ENCODE data around the gene ATXN1.

Gene ATXN1

DNA sequence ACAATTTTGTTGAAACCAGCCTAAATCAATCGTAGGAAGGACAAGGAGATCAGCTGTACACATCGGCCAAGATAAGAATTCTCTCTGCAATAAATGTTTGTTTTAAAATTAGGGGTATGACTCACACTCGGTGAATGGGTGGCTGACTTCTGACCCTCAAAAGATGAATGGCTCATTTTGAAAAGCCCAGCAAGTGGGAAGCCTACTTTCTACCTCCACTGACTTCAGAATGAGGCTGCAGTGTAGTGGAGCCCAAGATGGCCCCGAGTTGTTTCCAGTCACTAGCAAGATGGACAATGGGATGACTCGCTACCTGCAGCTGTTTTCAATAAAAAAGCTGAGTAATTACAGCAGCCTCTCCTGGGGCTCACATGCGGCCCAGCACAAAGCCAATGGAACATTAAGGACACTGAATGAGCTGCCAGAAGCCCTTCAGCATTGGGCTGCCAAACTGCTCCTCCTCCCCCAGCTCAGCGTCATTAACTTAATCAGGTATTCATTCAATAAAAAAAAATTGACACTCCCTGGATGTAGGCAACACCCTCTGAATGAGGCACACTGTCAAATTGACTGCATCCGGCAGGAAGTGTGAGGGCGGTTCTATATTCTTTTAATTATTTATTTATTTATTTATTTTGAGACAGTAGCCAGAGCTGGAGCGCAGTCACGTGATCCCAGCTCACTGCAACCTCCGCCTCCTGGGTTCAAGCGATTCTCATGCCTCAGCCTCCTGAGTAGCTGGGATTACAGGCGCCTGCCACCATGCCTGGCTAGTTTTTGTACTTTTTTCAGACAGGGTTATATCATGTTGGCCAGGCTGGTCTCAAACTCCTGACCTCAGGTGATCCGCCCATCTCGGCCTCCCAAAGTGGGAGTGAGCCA lies 415.6 kb downstream of the ATXN1 start:
- DNase-seq (ENCODE audit: low read depth) = peak; percentile 79
- no peak overlapping the region for H3K4me3 ChIP-seq (ENCODE audit: low read depth, low read length)

DNA sequence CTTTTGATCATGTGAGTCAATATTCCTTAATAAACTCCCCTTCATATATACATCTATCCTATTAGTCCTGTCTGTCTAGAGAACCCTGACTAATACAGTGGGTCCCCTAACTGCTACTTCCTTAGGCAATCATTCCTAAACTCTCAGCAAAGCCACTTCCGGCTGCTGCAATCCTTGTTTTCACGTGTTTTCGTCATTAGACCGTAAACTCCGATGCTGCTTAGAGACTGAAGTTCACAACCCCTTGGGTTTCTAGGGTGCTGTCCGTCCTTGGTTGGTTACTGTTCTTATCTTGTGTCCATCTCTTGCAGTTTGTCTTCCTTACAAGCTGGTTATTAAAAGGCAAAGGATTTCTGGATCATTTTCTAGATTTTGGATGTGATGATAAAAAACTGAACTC lies 416.5 kb downstream of the ATXN1 start:
- DNase-seq (ENCODE audit: low read depth) = no peak
- H3K4me3 ChIP-seq (ENCODE audit: low read depth, low read length) = no peak overlapping the region

DNA sequence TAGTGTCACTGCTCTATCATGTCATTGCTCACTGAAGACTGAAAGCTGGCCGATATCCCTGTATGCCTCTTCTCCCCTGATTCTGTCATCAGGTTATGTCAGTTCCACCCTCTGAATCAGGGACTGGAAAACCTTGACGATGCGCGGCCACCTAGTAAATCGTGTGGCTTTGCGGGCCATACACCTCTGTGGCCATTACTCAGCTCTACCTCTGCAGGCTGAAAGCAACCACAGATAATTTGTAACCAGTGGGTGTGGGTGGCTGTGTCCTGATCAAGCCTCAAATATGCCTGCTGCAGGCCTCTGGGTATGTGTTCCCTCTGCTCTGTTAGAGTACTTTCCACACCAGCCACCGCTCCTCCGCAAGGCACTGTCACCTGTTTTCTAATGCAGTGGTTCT lies 417.7 kb downstream of the ATXN1 start:
- H3K4me3 ChIP-seq (ENCODE audit: low read depth, low read length) = no peak overlapping the region
- no peak for DNase-seq (ENCODE audit: low read depth)

DNA sequence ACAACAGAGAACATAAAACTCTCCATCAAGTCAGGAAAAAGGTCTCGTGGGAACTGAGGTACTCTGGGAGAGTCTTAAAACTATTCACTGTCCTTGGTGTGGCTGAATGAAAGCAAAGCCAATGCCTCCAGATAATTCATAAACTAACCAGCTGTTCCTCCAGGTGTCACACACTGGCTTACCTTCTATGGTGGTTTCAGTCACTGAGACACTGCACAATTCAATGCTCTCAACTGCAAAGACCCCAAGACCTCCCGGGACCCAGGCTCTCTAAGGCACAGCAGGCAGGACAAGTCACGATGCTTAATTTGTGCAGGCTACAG lies 422.0 kb downstream of the ATXN1 start:
- no peak overlapping the region for H3K4me3 ChIP-seq (ENCODE audit: low read depth, low read length)
- DNase-seq (ENCODE audit: low read depth) = no peak

DNA sequence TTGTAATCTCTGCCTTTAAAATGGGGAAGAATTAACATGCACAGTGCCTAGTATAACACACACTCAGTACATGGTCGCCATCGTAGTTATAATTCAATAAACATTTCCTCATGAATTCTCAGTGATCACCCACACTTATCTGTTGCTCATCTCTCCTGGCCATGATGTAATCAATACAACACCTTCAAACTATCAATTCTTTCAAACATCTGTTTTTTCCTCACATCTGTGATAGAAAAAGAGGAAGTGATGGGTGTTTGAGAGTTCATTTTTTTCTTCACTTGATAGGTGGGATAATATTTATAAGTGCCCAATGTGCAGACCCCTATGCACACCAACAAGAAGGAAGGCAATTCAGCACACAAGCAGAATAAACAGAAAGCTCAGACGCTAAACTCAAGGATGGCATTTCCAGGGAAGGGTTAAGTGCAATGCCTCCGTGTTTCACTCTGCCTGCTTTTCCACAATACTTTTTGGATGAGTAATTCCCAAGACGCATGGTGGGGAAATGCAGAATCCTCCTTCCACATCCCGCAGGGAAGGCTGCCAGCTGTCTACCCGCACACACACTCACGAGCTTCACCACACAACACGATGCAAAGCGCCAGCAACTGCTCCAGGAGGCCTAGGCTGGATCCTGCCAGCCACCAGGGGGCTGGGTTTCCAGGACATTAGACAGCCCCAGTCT lies 422.5 kb downstream of the ATXN1 start:
- DNase-seq (ENCODE audit: low read depth) = peak; percentile 100
- no peak overlapping the region for H3K4me3 ChIP-seq (ENCODE audit: low read depth, low read length)

DNA sequence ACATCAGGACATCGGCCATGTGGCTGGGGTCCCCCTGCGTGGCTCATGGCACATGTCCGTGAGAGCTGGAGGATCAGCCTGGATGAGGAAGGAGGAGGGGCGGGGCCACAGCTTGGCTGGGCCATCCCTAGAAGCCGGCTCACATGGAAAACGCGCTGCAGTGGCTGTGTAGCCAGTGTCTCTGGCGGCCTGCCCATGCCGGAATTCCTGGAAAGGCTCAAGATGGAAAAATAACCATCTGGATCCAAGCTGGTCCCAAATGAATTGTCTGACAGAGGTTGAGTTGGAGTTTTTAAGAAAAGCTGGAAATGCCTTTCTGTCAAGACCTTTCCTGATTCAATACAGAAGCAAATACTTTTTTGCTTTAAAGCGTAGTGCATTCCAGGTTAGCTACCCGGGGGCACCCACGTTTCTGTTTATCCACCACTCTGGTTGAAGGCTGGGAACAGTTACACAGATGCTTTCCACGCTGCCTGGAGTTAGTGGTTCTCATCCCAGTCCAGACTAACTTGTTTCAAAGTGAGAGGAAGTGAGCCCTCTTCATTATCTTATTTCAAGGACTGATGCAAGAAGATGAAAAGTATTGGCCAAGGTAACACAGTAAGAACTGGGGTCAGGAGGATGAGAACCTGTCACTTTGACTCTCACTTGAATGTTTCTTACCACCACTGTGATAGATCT lies 423.8 kb downstream of the ATXN1 start:
- H3K4me3 ChIP-seq (ENCODE audit: low read depth, low read length) = no peak overlapping the region
- DNase-seq (ENCODE audit: low read depth) = peak; percentile 86

DNA sequence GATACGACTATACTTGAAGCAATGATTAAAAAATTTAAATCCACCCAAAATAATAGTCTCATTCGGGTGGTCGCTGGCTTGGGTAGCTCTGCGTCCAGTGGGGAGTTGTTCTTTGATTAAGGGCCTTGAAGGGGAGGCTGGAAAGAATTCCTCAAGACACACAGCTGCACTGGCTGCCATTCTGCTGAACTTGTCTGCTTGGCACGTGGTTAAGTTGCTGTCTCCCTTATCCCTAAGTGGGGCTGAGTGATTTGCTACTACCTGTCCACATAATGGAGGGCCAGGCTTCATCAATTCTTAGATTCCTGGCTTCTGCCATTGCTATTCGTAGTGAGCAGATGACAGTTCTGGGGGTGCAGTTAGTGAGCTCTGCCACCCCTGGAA lies 424.4 kb downstream of the ATXN1 start:
- no peak for DNase-seq (ENCODE audit: low read depth)
- H3K4me3 ChIP-seq (ENCODE audit: low read depth, low read length) = no peak overlapping the region

DNA sequence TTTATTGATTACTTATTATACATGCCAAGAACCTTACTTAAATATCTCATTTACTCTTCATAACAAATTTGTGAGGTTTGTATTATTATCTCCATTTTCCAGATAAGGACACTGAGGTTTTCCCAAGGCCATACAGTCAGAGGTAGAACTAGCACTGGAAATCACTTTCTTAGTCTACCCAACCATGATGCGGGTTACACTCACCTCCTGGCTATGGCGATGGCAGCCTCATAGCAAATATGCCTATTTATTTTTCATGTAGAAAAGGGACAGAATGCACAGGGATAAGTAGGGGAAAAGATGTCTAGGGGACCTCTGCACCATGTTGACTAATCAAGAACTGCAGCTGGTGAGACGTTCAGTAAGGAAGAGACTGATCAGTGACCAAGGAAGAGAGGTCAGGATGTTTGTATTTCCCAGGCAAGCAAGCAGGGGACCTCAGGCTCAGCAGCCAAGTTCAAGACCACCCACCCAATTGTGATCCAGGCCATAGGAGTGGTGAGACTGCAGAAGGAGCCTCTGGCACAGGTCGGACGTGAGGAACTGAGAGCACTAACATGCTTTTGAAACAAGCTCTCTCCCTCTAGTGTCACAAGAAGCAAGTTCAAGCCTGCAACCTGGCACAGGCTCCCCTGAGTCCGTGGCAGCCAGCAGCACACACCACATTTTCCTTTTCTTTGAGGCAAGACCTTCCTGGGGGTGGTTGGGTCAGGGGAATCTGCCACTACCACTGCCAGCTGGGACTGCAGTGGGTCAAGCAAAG lies 425.0 kb downstream of the ATXN1 start:
- no peak overlapping the region for H3K4me3 ChIP-seq (ENCODE audit: low read depth, low read length)
- no peak for DNase-seq (ENCODE audit: low read depth)

DNA sequence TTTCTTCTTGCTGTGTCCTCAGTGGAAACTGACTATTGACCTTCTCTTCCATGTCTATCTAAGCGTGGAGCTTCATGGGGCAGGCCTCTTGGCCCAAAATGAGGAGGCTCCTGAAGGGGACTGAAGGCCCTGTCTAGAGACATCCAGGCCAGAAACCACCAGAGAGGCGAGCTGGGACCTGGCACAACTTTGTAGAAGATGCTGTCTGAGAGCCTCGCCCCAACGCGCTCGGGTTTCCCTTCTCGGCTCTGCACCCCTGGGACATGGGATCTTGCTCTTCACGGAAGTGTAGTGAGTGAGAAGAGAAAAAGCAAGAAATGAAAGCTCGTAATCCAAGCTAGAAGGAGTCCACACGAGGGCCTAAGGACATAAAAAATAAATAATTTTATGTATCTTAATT lies 426.1 kb downstream of the ATXN1 start:
- H3K4me3 ChIP-seq (ENCODE audit: low read depth, low read length) = no peak overlapping the region
- no peak for DNase-seq (ENCODE audit: low read depth)

DNA sequence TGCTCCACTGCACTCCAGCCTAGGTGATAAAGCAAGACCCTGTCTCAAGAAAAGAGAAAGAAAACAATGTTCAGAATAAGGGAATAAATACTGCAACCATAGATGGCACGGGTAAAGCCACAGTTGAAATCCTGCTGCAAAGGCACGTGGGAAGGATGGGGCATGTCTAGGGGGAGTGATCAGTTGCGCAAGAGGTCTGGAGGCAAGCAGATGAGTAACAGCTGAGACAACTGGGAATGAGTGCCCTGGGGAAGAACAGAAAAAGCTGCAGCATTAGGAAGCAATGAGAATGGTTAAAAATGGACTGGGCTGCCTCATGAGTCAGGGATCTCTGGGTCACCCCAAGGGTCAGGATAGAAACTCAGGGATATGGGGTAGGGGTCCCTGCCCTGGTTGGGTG lies 426.6 kb downstream of the ATXN1 start:
- peak; percentile 91 for DNase-seq (ENCODE audit: low read depth)
- H3K4me3 ChIP-seq (ENCODE audit: low read depth, low read length) = no peak overlapping the region

DNA sequence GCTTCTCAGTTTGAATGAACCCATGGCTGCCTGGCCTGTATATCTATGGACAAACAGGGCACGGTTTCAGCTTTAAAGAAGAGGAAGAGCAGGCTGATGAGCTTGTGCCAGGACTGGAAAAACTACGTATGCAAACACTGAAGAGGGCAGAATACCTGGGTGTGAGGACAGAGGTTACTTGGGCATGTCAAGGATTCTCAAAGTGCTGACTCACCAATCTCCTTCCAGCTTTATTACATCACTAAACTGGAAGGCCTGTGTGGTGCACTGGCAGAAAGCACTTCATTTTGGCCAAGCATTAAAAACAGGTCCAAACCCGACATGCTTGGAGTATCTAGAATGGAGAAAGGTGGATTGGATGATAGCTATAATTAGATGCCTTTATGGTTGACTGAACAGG lies 427.7 kb downstream of the ATXN1 start:
- DNase-seq (ENCODE audit: low read depth) = no peak
- H3K4me3 ChIP-seq (ENCODE audit: low read depth, low read length) = no peak overlapping the region

DNA sequence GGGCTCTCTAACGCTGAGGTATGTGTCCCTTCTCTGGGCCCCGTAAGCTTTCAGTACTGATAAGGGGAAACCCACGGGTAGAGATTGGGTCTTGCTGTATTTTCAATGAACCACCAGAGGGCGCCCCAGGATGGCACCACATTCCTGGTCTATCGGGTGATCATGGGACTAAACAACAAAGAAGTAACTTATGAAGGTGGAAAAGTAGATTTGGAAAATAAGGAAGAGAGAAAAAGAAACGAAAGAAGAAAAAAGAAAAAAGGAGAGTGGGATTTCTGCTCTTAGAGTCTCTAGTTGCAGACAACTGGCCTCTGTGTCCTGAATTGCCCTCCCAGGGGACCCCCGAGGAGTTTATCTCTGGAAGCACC lies 429.1 kb downstream of the ATXN1 start:
- no peak overlapping the region for H3K4me3 ChIP-seq (ENCODE audit: low read depth, low read length)
- DNase-seq (ENCODE audit: low read depth) = no peak

DNA sequence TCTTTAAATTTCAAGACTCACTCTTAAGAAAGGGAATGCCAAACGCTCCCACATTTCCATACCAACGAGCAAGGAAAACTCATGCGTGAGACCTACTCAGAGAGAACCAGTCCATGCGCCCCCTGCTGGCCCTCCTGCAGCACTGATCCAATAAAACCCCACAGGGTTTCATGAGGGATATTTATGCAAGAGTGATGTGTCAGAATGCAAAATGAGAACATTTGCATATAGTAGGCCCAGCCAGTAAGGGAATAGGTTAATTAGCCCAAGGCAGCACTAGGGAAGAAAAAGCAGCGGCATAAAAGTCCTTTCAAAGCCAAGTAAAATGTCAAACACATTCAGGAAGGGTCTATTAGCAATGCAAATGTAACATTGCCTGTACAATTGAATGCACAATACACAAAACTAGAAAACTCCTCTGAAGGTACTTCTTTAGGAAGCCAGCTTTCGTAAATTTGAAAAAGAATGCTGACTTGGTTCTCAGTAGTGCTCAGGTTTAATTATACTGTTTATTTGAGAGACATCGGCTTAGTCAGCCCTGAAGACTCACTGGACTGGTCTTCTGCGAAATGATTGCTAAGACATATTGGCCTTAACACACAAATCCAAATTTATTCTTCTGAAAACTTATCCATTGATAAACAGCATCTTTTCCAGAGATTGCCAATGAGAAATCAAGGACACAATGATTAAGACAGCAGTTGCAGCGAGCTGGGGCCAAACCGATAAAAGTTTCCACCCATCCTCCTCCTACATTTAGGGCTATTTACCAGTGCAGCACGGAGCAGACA lies 429.7 kb downstream of the ATXN1 start:
- no peak overlapping the region for H3K4me3 ChIP-seq (ENCODE audit: low read depth, low read length)
- DNase-seq (ENCODE audit: low read depth) = no peak

DNA sequence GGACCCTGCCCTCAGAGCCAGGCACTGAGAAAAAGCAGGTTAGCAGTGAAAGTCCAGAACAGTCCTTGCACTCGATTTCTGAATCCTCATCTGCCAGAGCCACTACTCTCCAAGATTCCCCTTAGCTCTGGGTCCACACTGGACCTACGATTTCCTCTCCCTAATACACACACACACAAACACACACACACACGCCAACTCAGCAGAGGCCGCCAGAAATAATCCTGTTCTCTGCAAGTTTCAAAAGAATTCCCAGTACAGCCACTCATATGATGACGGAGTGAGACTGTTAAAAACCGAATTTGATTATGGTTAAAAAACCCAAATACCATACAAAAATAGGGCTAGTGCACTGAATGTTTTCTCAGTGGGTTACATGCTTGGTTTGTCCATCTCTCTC lies 432.0 kb downstream of the ATXN1 start:
- no peak overlapping the region for H3K4me3 ChIP-seq (ENCODE audit: low read depth, low read length)
- no peak for DNase-seq (ENCODE audit: low read depth)

DNA sequence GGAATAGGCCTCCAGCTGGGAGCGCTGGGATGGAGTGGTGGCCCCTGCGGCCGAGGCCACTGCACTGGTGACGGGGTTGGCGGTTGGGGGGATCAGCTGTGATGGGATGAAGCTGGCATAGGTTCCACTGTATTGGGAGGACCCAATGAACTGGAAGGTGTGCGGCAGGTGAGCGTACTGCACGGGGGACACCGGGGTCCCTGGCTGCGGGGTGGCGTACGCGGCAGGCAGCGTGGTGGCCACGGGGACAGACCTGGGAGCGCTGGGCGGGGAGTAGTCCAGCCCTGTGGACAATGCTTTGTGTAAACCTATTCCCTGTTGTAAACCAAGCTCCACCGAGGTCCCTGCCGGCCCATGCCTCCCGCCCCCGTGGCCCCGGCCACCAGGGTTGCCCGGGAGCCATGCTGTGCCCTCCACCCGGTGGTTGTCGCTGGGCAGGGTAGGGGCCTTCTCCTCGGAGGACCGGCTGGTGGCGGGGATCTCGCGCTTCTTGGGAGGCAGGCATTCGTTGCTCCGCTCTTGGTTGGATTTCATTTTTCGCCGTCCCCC lies 433.4 kb downstream of the ATXN1 start:
- H3K4me3 ChIP-seq (ENCODE audit: low read depth, low read length) = no peak overlapping the region
- no peak for DNase-seq (ENCODE audit: low read depth)

DNA sequence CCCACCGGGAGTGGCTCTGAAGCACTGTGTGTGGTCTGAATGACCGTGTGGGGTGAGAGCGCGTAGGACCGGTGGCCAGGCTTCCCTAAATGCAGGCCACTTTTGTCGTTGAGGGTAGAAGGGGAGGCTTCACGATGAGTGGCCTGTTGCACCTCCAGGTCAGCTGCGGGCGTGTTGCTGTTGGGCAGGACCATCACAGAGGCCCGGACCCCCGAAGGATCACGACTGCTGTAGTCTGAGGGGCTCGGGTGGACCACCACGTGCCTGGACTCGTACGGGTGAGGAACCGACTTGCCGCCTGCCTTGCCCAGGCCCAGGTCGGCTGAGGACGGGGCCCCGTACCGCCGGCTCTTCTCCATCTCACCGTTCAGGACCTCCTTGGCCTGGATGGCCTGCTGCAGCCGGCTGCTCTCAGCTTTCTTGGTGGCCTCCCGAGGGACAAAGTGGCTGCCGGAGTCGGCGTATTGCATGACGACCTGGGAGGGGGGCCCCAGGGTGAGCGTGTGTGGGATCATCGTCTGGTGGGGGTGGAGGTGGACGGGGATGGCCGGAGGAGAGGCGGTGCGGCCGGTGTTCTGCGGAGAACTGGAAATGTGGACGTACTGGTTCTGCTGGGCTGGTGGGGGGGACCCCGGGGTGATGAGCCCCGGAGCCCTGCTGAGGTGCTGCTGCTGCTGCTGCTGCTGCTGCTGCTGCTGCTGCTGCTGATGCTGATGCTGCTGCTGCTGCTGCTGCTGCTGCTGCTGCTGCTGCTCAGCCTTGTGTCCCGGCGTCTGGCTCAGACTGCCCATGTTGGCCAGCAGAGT lies 434.1 kb downstream of the ATXN1 start:
- no peak overlapping the region for H3K4me3 ChIP-seq (ENCODE audit: low read depth, low read length)
- DNase-seq (ENCODE audit: low read depth) = no peak

DNA sequence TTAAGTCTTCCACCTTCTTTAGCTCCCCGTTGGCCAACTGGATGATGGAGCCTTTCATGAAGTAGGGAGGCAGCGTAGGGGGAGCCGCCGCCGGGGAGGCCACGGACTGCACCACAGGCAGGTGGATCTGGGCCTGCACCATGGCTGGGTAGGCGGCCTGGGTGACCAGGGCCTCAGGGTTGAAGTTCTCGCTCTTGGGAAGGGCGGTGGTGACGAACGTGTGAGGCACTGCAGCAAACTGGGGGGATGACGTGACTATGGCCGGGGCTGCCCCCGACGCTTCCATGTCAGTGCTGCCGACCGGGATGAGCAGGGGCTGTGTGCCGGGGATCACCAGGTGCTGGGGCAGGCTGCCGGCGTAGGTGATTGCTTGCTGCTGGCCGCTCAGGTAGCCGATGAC lies 434.7 kb downstream of the ATXN1 start:
- H3K4me3 ChIP-seq (ENCODE audit: low read depth, low read length) = no peak overlapping the region
- DNase-seq (ENCODE audit: low read depth) = no peak

DNA sequence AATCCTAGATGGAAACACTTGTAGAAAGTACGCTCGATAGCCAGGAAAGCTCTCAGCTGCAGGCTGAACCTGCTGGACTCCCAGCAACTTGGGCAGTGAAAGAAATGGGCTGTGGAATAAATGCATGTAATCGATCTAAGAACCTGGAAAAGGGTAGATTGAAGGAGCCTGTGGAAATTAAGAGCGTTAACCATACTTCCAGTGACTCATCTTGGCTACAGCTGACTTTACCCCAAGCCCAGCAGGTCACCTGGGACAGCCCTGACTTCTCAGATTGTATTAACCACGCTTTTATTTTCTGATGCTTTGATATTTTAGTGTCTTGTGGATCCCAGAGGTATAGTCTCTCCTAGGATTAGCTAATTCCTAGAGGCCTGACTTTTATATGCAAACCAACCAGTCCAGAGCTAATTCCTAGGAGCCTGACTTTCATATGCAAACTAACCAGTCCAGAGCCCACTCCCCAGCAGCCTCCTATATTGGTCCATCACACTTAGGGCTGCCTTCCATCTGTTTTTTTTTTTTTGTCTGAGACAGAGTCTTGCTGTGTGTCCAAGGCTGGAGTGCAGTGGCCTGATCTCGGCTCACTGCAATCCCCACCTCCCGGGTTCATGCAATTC lies 436.5 kb downstream of the ATXN1 start:
- DNase-seq (ENCODE audit: low read depth) = no peak
- no peak overlapping the region for H3K4me3 ChIP-seq (ENCODE audit: low read depth, low read length)
